HG02798 (cell line): Measurements from ENCODE around the gene SNX19.

Source experiments
- ATAC-seq: cut with Tn5 transposase; IDR thresholded peaks from one replicate; pipeline ENCODE4 v1.9.1; 2021; ENCODE audit warnings: mild to moderate bottlenecking; ENCODE audit not compliant: unreplicated experiment, poor library complexity

SNX19 gene

DNA sequence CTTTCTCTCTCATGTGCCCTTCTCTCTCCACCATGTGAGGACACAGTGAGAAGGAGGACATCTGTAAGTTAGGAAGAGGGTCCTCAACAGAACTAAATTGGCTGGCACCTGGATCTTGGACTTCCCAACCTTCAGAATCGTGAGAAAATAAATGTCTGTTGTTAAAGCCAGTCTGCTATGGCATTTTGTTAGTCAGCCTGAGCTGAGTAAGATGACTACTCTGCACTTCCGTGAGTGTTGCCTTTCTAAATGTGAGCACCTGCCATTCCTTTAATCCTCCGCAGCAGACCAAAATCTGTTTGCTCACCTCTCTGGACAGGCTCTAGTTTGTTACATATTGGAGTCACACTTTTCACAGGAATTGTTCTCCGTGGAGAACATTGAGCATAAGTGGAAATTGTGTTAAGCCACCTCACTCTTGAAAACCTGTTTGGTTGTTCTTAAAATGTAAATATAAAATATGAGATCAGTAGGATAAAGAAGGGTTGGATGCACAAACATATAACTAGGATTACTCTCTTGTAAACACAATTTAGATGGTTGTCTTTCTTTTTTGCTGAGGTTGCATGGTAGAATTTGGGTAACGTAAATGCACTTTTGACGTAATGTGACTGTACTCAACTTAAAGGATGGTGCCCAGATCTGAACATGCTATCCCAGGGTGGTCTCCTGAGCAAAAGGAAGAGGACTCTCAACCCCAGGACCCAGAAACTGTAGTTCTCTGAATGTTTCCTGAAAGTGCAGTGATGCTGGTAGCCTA lies 65.9 kb downstream of the SNX19 start:
- ATAC-seq = no peak

DNA sequence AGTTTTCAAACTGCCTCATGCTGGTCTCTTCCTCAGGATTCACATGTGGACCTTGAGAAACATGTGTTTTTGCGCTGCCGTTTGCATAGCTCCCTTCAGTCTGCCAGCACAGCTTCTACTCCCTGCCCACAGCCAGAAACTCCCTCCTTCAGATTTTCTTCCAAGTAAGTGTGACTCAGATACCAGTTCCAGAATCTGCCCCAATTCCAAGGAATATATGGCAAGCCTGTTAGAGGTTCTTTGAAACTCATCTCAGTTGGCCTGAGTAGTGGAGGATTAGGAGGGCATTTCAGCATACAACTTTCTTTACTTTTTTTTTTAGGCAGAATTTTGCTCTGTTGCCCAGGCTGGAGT lies 67.1 kb downstream of the SNX19 start:
- no peak for ATAC-seq

GRCh38 chr11:130848361-130849214 lies 67.7 kb downstream of the SNX19 start:
- ATAC-seq = no peak

DNA sequence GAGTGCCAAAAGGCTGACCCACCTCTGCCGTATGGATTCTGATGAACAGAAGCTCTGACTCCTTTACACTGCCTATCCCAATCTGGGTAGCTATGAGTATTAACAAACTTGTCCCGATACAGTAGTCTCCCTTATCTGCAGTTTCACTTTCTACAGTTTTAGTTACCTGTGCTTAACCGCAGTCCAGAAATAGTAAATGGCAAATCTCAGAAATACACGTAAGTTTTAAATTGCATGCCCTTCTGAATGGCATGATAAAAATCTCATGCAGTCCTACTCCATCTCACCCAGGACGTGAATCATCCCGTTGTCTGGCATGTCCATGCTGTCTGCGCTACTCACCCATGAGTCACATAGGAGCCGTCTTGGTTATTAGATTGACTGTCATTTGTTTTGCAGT lies 68.8 kb downstream of the SNX19 start:
- no peak for ATAC-seq

GRCh38 chr11:130846606-130847005 lies 69.7 kb downstream of the SNX19 start:
- ATAC-seq = no peak

- ATAC-seq = no peak
These were observed 74.3 kb downstream of the SNX19 start for GRCh38 chr11:130842001-130842400.

GRCh38 chr11:130840679-130841078 lies 75.6 kb downstream of the SNX19 start:
- no peak for ATAC-seq

DNA sequence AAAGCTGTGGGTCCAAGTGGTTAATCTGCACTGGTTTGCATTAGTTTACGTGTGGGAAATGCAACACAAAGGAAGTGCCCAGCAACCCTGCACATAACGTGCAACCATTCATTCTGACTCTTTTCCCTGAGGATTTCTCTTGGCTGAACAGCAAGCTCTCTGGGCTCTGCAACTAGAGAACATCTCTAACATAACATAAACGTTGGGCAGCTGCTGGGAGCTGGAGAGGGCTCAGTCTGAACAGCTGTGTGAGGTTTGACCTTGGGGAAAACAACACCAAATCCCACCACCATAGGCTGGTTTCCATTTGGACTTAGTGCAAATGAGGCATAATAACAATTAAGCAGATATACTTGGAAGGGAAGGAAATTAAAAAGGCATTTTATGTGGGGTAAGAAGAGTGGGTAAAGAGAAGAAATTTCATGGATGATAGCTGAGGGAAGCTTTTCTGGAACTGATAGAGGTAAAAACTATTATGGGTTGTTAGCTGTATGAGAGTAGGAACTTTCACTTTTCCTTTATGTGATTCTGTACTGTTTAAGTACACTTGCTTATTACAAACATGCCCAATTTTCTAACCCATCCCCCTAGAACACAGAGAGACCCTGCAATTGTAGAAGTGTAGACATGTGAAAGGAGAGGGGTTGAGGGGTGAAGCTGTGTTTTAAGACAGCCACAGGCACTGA lies 76.2 kb downstream of the SNX19 start:
- ATAC-seq = no peak

DNA sequence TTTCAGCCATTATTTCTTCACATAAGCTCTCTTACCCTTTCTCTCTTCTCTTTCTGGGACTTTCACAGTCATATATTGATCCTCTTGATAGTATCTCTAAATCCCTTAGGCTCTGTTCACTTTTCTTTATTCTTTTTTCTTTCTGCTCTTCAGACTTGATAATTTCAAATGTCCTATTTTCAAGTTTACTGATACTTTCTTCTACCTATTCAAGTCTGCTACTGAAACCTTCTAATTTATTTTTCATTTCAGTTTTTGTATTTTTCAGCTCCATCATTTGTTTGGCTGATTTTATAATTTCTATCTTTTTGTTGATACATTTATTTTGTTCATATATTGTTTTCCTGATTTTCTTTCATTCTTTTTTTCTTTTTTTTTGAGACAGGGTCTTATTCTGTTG lies 79.1 kb downstream of the SNX19 start:
- ATAC-seq = no peak

DNA sequence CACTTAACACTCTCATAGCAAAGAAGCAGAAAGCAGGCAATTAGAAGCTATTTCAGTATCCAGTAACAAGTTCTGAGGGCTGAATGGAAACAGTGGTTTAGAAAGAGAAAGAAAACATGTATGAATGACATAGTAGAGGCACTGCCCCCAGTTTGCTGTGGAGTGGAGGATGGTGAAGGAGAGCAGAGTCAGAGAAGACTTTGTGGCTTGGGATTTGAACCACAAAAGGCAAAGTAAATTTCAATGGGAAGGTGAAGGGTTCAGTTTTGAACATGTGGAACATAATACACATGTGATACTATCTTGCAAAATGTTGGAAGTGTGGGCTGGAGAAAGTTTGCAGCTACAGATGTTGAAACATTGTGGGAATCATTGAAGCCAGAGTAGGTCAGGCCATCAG lies 81.4 kb downstream of the SNX19 start:
- ATAC-seq = no peak

DNA sequence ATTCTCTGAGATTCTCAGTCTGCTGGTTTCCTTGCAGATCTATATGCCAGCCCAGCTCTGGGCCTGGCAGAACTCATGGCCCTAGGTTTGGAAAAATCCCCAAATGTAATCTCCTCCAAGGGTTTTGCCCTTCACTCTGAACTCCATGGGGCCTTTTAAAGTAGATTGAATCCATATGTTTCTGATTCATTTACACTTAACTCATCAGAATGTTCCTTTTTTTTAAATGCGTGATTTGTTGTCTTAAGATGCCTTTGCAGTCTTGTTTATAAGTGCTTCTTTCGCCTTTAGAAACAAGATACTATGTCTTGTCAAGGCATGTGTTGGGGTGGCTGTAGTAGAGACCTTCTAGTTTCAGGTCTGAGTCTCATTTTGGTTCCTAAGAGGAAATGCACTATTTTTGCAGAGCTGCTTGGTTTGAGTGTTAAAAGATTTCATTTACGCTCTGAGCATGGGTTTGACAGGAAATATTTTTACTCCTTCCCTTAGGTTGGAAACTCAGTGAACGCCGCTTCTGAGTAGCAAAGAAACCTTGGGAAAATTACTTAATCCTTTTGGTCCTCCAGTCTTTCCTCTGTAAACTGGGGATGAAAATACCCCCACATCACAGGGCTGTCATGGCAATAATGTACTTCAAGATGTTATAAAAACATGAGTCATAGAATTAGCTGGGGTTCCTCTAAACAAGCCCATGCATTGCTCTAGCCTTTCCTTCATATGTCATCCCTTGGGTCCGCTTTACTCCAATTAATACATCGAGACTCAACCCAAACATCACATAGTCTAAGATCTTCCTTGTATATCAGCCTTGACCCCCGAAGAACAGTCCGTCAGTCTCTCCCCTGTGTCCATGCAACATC lies 83.5 kb downstream of the SNX19 start:
- ATAC-seq = no peak

DNA sequence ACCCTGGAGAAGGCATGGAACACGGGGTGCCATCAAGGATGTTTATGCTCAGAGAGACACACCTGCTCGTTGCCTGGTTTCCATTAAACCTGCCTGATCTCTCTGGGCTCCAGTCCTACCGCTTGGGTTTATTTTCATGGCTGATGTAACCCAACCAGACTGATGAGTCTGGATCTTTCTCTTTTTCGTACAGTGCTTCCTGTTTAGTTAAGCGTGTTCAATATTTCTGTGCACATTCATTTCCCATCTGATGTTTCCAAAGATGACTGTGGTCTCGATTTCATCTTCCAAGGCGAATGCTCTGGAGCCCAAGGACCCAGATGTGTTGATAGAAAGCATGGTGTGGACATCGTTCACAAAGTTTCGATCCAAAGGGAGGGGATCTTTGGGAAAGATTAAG lies 84.3 kb downstream of the SNX19 start:
- ATAC-seq = no peak

- peak; percentile 70 for ATAC-seq
These were observed 84.8 kb downstream of the SNX19 start for GRCh38 chr11:130831506-130831905.

DNA sequence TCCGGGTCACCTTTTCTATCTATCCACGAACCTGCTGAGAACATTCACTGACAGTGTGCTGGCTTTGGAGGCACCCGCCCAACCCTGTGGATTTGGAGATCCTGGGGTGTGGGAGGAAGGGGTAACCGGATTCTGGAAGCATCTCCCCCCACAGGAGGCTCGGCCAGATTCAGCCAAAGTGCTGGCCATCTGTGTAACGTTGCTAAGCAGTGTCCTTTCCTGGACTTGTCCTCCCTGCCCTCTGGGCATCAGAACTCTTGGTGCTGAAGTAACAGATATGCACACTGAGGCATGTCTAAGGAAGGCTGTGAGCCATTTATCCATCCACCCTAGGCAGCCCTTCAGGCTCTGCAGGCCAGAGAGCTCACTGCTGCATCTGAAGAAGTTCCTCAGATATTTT lies 85.7 kb downstream of the SNX19 start:
- no peak for ATAC-seq

GRCh38 chr11:130829920-130830511 lies 86.3 kb downstream of the SNX19 start:
- ATAC-seq = no peak

DNA sequence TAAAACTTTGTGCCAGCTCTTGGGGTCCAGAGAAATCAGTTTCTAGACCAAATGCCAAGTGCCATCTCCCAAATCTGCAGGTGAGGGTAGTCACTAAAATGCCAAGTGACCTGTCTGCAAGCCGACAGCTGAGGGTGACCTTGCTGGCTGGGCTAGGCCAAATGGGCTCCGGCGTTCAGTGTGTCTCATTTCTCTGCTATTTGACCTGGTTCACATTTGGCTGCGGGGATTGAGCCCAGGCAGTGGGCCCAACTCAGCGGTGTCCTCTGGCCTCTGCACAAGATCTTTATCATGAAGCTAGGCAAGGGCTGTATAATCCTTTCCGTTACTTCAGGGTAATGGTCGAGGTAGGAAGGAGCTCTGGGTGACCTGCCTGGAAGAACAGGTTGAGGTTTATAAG lies 87.5 kb downstream of the SNX19 start:
- no peak for ATAC-seq

DNA sequence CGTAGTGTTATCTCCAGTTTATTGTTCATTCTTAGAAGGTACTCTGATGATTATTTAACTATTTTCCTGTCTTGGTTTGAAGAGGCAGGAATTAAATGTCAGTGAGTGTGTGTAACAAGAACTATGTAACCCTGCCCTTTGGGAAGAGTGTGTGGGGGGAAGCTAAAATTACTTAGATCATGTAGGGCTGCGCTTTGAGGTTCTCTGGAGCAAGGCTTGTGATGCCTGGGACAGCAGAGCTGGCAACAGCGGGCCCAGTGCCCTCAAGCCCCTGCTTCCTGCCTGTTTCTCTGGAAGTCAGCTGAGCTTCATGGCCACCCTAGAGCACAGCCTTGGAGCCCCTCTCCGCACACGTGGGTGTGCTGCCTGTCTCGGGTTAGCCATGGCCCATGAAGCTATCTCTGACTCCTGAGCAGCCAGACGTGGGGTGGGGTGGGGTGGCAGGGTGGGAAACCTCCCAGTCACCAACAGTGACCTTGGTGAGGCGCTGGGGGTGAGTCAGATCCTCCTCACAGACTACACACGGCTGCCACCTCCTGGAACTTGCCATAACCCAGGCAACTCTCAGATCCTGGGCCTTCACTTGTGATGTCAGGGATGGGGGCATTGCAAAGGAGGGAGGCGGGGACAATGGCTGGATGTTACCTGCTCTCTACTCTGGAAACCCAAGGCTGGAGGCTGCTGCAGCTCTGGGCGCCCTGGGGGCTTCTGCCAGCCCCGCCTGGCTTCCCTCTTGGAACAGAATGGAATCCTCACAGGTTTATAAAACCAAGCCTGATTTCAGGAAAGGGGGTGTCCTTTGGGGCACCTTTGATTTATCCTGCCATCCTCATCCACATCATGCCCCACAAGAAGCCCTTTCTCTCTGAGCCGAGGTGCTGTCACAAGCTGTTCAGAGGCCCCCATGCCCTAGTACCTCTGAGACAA lies 88.6 kb downstream of the SNX19 start:
- no peak for ATAC-seq

- ATAC-seq = no peak
These were observed 89.7 kb downstream of the SNX19 start for GRCh38 chr11:130826572-130826971.

DNA sequence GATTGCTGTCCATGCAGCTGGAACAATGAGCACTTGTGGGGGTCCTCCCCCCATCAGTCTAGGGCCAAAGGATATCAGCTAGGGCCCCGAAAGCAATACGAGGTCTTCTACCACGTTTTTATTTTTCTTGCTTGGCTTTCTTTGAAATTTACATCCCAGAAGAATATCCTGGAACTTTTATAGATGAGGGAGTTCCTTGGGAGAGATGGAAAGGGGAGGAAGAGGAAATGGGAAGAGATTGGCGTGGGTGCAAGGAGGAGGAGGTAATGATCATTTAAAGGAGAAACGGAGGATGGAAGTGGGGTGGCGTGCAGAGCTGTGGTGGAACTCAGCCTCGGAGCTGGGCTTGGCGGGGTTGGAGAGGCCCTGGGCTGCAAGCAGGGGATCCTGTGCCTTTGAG lies 90.3 kb downstream of the SNX19 start:
- no peak for ATAC-seq
